Superior temporal gyrus (tissue), 1 donor: Measurements from ENCODE around the gene FAM83G.
"Not testable (repeated sequence)": the region's sequence is repeated elsewhere in the genome, so short reads cannot be mapped to it uniquely, and the experiment has no call there.

ENCODE experiments used
- DNase-seq: peaks from one replicate; pipeline ENCODE4 v3.0.0-alpha.2; 2016; ENCODE audit errors: extremely low spot score

The FAM83G gene

DNA sequence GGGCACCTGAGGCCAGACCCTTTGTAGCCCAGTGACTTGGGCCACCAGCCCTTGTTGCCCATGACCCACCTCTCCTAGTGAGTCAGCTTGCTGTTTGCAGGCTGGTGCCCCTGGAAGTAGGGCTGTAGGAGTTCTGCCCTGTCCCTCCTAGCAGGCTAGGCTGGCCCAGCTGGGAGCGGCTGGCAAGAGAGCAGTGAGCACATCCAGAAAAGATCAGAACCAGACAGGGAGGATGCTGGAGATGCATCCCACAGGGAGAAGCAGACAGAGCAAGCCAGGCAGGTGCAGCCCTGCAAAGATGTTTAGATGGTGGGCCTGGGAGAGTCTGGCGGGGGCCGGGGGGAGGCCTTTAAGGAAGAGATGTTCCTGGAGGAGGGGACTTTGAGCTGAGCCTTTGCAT, 50.2 kb downstream of the FAM83G start:
- DNase-seq = no peak

DNA sequence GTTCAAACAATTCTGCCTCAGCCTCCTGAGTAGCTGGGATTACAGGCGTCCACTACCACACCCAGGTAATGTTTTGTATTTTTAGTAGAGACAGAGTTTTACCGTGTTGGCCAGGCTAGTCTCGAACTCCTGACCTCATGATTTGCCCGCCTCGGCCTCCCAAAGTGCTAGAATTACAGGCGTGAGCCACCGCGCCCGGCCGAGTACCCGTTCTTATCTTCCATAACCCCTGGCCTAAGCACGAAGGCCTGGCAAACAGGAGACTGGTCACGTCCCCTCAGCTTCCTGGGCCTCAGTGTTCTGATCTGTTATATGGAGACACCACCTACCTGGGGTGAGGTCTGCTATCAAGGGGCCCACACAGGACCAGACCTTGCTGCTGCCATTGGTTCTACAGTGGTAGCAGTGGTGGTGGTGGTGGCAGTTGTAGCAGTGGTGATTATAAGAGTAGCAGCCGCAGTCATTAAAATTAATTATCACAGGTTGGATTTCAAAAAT, 51.3 kb downstream of the FAM83G start:
- no peak for DNase-seq

DNA sequence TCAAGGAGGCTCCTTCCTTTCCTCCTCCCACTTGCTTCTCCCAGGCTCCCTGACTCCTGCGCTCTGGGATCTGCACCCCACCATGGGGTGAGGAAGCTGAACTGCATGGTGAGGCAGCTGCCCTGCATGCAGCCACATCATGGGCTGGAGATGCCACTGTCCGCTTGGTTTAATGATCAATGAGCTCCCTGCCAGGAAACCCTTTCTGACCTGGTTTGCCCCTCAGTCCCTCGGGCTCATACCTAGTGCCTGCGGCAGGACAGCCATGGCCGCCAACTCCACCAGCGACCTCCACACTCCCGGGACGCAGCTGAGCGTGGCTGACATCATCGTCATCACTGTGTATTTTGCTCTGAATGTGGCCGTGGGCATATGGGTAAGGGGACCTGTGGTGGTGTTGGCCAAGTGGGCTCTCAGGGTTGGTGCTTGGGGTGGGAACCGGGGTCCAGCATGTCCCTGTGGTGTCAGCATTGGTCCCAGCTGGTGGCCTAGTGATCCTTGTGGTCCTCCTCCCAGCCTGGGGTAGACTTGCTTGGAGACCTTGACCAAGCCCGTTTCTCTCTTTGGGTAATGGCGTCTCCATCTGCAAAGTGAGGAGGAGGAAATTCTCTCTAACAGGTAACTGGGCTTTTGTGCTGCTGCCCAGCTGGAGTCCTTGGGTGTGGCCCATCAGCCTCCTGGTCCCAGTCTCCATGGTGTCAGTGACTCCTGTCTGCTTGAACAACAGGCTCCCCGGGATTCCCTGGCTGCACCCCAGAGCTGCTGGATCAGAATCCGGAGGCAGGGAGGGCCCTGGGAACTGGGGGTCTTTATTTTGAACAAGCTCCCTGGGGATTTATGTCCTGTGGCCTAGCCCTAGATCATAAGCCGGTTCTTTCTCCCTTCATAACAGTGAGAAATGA, 52.4 kb downstream of the FAM83G start, which contains the start of gene SLC5A10:
Gene SLC5A10 (plus strand): TSS at position 225 of the 902 bp plus-strand sequence. CDS start 41 bp downstream, at position 266.
- no peak for DNase-seq

DNA sequence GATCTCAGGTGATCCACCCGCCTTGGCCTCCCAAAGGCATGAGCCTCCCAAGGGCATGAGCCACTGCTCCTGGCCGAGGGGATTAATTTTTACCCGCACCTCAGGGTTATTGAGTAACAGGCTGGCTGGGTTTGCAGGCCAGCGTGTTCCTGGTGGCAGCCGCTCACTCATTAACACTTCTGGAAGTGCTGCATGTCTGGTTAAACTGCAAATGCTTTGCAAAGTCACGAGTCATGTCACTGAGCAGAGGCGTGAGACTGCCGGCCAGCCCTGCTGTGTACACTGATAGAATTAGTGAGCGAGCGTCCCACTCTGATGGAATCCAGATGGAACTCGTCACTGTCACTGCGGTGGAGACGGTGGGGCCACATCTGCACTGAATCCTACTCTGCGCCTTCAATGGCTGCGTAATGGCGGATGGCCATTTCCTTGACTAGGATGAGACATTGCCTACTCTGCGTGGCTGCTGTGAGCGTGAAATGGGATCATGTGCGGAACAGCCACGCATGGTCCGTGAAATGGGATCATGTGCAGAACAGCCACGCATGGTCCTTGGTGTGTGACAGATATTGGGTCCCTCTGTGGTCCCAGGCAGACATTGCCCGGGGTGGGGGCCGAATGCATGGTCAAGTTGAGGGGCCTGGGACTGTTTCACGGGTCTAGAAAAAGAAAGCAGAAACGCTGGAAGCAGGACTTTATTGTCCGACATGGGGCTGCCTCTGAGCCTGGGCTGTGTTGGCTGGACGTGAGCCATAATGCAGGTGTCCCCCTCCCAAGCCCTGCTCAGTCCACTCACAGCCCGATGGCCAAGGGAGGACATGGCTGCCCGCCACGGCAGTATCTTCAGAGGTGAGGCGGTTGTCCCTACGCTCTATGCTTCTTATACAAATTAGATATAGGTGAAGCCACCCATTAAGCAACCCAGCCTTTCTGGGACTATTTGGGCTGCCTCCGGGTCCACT, 53.3 kb downstream of the FAM83G start:
- DNase-seq = no peak

DNA sequence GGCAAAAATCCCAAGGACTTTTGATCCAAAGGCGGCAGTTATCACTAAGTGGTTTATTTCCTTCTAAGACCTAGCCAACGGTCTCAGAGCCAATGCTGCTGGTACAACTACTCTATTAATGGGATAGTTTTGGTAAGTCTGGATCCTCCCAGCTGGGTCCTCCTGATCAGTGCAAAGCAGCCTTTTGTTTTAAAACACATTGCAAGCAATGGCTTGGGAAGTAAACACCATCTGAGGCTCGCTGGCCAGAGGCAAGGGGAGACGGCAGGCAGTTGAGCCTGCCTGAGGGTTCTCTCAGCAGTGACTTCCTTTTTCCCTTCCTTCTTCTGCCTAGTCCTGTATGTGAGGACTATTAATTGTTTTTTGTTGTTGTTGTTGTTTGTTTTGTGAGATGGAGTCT, 54.2 kb downstream of the FAM83G start:
- DNase-seq = no peak

DNA sequence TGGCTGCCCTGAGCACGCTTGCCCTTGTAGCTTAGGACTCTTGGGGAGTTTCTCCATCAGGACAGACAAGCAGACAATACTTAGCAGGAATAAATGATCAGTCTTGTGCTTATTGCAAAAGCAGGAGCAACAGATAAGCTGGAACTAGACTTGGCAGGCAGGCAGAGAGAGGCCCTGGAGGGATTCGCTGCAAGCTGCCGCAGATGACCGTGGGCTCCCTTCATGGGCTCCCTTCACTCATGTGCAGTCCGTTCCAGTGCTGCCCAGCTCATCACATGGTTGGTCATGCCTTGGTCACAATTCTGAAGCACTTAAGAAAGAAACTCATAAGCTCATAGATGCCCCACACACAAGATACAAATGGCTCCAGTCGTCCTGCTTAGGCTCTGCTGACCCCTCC, 55.0 kb downstream of the FAM83G start:
- no peak for DNase-seq

DNA sequence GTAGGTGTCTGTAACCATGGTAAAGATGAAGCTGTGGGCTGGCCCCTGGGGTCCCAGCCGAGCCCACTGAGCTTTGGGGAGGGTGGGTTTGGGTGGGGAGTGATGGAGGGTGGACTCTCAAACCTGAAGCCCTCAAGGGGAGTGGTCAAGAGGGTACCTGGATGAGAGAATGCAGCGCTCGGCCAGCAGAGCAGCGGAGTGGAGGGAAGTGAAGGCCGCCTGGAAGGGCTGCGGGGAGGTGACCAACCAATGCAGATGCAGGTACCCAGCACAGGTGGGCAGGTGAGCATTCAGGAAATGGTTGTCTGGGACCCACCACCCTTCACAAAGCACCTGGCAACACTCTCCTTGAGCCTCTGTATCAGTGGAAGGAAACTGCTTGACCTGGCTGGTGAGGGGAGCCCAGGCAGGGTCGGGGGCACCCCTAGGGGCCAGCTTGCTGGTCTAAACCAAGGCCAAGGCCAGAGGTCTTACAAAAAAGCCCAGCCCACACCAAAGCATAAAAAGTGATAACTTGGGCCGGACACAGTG, 56.0 kb downstream of the FAM83G start:
- no peak for DNase-seq

DNA sequence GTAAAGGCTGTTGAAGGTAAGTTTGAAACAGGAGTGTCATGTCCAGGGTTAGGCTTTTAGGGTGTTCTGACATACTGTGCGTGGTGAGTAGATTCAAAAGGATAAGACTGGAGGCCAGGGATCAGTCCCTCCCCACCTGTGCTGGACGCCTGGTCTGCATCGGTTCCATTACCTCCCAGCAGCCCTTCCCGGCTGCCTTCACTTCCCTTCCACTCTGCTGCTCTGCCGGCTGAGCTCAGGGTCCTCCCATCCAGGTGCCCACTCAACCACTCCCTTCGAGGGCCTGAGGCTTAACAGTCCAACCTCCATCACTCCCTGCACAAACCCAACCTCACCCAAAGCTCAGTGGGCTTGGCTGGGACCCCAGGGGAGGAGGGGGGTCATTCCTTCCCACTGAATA, 56.7 kb downstream of the FAM83G start:
- no peak for DNase-seq

DNA sequence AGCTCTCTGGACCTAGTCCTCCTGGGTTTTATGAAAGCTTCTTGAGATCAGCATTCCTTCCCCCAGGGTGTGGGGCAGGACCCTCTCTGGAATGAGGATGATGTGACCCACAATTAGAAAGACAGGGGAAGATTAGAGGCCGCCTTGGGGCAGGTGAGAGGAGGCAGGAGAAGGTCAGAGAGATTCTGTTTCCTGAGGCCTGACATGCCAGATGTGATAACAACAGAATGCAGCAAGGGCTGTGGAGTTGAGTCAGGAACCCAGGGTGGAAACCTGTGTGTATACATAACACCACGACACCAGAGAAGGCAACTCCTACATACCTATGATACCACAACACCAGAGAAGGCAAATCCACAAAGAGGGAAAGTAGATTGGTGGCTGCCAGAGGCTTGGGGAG, 58.0 kb downstream of the FAM83G start:
- no peak for DNase-seq

DNA sequence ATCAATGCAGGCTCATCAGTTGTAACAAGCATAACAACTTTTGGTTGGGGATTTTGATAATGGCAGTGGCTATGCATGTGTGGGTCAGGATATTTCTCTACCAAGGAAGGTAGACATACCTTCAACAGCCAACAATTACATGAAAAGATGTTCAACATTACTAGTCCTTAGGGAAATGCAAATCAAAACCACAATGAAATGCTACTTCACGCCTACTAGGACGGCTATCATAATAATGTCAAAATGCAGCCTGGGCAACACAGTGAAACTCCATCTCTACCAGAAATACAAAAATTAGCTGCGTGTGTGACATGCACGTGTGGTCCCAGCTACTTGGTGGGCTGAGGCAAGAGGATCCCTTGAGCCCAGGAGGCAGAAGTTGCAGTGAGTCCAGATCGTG, 59.9 kb downstream of the FAM83G start:
- no peak for DNase-seq

DNA sequence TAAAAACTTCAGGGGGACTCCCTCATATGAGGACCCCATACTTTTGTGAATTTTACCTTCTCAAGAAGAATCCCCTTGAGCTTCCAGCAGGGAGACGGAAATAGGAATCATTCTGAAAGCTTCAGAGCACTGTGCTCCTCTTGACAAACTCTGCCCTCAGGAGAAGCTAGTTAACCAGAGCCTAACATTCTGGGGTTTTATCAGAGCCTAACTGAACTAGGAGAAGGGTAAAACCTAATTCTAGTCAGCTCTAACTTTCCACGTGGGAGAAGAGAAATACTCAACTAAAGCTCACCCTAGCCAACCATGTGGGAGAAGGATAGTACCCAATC, 65.9 kb downstream of the FAM83G start:
- no peak for DNase-seq

DNA sequence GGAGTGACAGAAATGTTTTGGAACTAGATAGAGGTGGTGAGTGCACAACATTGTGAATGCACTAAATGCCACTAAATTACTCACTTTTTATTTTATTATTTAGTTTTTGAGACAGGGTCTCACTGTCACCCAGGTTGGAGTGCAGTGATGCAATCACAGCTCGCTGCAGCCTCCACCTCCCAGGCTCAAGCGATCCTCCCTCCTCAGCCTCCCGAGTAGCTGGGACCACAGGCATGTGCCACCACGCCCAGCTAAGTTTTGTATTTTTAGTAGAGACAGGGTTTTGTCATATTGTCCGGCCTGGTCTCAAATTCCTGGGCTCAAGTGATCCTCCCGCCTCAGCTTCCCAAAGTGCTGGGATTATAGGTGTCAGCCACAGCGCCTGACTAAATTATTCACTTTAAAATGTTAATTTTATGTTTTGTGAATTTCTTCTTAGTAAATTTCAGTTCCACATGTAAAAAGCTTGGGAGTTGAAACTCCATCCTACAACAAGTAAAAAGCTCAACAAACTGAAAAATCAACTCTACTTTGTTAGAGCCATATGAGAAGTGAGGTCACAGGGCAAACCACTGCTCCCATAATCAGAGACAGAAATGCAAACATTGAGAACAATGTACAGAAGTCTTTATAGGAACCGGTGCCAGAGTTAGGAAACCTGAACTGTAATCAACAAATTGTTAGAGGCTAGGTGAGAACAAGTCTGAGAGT, 66.4 kb downstream of the FAM83G start:
- no peak for DNase-seq

DNA sequence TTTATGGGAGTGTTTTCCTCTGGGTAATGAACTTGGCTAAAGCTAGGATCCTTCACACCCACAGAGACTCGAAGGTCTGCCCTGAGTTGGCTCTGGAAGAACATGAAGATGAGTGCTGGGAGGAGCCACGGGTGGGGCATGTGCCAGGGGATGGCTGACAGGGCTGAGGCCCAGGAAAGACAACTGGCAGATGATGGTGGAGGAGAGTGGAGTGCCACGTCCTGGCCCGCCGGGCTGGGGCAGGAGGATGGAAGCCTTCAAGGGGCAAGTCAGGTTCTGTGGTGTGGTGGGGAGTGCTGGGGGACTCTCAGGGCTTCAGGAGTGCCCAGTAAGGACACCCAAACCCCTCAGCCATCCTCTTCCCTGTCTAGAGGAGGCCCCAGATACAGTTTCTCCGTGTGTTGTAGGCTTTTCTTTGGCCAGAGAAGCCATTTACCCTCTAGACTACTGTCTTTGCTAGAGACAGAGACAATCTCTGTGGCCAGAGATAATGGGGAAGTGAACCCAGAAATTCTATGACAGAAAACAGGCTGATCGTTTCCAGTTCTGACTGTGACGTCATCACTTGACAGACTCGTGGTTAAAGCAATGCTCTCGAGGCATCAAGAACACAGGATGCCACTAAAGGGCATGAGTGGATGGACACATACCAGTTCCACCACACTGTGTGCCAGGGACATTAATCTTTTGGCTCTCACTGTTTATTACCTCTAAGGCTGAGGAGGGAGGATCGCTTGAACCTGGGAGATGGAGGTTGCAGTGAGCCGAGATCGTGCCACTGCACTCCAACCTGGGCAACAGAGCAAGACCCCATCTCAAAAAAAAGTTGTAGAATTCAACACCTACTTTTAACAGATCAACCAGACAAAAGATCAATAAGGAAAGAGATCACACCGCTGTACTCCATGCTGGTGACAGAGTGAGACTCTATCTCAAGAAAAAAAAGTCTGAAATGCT, 71.2 kb downstream of the FAM83G start:
- no peak for DNase-seq

DNA sequence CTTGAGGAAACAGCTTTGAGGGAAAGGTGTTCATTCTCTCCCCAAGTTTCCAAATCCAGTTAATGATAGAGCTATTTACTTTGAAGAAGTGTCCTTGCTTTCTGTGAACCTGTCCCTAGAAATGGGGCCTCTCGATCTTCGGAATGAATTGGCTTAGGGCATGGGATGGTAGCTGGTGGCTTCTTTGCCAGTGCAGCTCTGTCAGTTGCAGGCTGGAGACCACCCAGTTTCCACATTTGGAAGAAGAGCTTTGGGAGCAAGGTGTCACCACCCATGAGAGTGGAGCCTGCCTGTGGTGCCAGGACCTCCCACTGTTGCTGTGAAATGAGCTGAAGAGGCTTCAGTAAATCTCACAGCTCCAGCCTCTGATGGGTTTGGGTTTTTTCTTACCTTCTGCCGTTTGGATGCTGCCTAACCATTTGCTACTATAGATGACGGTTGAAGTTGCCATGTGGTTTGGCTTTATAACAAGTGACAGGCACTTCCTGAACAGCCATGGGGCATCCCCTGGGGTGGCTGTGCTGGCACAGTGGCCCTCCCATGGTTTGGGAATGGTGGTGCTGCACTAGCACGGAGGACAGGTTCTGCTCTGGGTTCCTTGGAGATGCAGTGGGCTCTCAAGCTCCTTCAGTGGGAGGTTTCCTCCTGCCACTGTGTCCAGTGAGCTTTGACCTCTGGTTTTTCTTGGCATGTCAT, 72.1 kb downstream of the FAM83G start:
- DNase-seq = no peak

DNA sequence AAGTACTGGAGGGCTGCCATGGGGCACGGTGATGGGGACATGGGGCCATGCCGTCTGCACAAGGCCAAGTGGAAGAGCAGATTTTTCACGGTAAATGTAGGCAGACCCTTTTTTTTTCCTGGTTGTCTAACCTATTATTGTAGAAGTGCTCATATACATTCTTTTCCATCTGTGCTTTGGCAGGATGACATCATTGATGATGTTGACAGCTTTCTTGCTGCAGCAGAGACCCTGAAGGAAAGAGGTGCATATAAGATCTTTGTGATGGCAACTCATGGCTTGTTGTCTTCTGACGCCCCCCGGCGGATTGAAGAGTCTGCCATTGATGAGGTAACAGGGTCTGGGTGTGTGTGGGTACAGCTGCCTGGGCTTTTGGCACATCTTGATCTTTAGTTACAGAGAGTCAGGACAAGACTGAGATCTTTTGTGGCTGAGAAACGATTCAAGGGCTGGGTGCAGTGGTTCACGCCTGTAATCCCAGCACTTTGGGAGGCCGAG, 75.9 kb downstream of the FAM83G start:
- no peak for DNase-seq

DNA sequence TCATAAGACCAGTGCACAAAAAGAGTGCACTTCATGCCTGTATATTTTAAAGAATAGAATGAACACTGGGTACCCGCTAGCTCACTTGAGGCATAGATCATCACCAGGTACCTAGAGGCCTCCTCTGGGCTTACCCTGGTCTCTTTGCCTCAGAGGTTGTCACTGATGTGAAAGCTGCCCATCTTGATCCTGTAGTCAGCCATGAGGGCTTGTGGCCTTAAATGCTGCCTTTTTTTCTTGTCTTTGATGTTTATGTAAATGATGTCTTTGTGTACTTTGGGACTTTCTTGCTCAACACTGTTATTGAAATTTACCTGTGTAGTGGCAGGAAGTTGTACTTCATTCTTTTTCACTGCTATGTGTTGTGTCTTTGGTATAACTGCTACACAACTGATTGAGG, 79.4 kb downstream of the FAM83G start:
- no peak for DNase-seq

DNA sequence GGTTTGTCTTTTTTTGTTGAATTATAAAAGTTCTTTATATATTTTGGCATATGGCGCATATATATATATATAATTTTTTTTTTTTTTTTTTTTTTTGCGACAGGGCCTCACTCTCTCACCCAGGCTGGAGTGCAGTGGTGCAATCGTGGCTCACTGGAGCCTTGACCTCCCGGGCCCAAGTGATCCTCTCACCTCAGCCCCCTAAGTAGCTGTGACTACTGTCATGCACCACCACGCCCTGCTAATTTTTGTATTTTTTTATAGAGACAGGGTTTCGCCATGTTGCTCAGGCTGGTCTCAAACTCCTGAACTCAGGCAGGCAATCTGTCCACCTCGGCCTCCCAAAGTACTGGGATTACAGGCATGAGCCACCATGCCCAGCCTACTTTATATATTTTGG, 82.0 kb downstream of the FAM83G start:
- DNase-seq = not testable (repeated sequence)

DNA sequence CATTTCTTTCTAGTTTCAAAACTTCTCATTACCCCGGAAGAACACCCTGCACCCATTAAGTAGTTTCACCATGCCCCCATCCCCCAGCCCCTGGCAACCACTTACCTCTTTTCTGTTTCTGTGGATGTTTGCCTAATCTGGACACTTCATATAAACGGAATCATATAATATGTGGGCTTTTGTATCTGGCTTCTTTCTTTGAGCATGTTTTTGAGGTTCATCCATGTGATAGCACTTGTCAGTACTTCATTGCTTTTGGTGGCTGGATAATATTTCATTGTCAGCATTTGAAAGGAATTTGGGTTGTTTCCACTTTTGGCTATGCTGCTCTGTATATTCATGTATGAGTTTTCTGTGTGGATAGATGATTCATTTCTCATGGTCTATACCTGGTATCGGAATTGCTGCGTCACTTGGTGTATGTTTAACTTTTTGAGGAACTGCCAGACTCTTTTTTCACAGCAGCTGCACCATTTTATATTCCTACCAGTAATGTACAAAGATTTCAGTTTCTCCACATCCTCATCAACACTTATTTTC, 82.6 kb downstream of the FAM83G start:
- DNase-seq = no peak

DNA sequence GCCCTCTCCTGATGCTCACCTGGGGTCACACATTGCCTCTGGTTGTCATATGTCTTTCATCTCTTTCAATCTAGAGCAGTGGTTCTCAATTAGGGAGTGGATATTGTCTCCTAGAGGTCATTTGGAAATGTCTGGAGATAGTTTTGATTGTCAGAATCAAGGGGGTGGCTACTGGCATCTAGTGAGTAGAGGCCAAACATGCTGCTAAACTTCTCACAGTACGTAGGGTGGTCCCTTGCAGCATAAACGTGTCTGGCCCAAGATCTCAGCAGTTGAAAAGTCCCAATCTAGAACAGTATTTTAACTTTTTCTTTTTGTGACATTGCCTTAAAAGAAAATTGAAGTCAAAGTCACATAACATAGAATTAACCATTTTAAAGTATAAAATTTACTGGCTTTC, 83.1 kb downstream of the FAM83G start:
- DNase-seq = no peak
